Measurements from ENCODE around the gene TUBA8.

DNA sequence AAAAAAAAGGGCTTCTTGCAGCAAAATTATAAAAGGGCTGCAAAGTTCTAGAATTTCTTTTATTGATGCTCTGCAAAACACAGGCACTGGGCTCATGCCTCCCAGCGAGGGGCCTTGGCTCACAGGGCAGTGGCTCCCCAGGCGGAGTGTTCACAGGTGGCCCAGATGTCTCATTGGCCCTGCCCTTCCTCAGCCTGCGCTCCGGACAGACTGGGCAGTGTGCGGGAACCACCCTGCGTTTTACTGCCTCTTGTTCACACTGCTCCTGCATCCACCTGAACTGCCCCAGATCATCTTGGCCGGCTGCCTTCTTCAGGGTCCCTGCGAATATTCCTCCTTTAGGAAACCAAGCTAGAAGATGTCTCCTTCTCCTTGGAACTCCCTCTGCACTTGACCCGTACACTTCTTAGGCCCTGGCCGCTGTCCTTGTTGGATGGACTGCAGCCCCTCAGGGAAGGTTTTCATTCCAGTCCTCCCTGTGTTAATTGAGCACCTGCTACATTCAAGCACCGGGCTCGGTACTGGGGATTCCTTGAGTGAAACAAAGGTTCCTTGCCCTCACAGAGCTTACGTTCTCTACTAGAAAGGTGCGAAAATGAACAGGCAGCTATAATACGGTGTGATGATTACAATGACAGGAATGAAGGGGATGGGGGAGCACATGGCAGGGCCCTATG lies 4.5 kb downstream of the TUBA8 start:
- TF ChIP-seq, protein P1, sequence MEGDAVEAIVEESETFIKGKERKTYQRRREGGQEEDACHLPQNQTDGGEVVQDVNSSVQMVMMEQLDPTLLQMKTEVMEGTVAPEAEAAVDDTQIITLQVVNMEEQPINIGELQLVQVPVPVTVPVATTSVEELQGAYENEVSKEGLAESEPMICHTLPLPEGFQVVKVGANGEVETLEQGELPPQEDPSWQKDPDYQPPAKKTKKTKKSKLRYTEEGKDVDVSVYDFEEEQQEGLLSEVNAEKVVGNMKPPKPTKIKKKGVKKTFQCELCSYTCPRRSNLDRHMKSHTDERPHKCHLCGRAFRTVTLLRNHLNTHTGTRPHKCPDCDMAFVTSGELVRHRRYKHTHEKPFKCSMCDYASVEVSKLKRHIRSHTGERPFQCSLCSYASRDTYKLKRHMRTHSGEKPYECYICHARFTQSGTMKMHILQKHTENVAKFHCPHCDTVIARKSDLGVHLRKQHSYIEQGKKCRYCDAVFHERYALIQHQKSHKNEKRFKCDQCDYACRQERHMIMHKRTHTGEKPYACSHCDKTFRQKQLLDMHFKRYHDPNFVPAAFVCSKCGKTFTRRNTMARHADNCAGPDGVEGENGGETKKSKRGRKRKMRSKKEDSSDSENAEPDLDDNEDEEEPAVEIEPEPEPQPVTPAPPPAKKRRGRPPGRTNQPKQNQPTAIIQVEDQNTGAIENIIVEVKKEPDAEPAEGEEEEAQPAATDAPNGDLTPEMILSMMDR (IDR thresholded peaks at IDR 0.05; ENCODE audit: insufficient read depth, low read length, poor library complexity, severe bottlenecking): no peak
- TF ChIP-seq EZH2phosphoT487 (conservative IDR thresholded peaks at IDR 0.05; ENCODE audit: low read length): no peak
